Measurements from ENCODE around the gene HEXD. TPM values are rescaled to one million over a fixed set of nuclear protein-coding genes. Genes with fewer than 3 reads are reported as not detected.

The HEXD gene
- total RNA-seq, 6 donors from 2014 or later = 33.7 to 250 (median 43.4) TPM

- peaks cover 0 to 17% (median 5%) of the 10 kb centered on the region in 4 donors for H3K36me3 ChIP-seq
- DNase-seq (peak in 1 of 2 donors; percentile 51), ATAC-seq (ENCODE audit: low FRiP score in 2 of 2) (no peak)
- H3K27me3 ChIP-seq = no peaks in the 10 kb centered on the region
- no peak for TF ChIP-seq CTCF (IDR thresholded peaks at IDR 0.05)
- no peak for TF ChIP-seq EP300 (IDR thresholded peaks at IDR 0.05)
- no peak for TF ChIP-seq POLR2A (IDR thresholded peaks at IDR 0.05)
- H3K9me3 ChIP-seq = no peaks in the 10 kb centered on the region
- no peaks in the 10 kb centered on the region for H3K4me1 ChIP-seq
- WGBS, 2 donors = 96 to 100% methylated on average over 3 of the region's 3 CpGs
- H3K27ac ChIP-seq = no peak overlapping the region
- H3K4me3 ChIP-seq = no peak overlapping the region
Observed at GRCh38 chr17:82428546-82428945, 10.4 kb downstream of the HEXD start.

- ATAC-seq (ENCODE audit: low FRiP score in 2 of 2) (peak in 1 of 2 donors; percentile 29), DNase-seq (no peak)
- Histone ChIP-seq H3K27me3 (no peaks in the 10 kb centered on the region), H3K36me3 (peaks cover 0 to 22% (median 6%) of the 10 kb centered on the region in 4 donors), H3K9me3 (no peaks in the 10 kb centered on the region), H3K4me1 (no peaks in the 10 kb centered on the region), H3K27ac (no peak overlapping the region), H3K4me3 (no peak overlapping the region)
- 72 to 84% methylated on average over 7 of the region's 7 CpGs for WGBS, 2 donors
- TF ChIP-seq EP300 (IDR thresholded peaks at IDR 0.05) (no peak), POLR2AphosphoS5 (IDR thresholded peaks at IDR 0.05) (no peak), POLR2A (IDR thresholded peaks at IDR 0.05) (no peak), CTCF (IDR thresholded peaks at IDR 0.05) (no peak)
Observed at GRCh38 chr17:82429824-82430223, 11.7 kb downstream of the HEXD start.

GRCh38 chr17:82432017-82432416 is 13.9 kb downstream of the HEXD start:
- no peaks in the 10 kb centered on the region for H3K4me1 ChIP-seq
- no peak for TF ChIP-seq POLR2AphosphoS5 (IDR thresholded peaks at IDR 0.05)
- TF ChIP-seq EP300 (IDR thresholded peaks at IDR 0.05) = no peak
- TF ChIP-seq POLR2A (IDR thresholded peaks at IDR 0.05) = no peak
- H3K36me3 ChIP-seq = peaks cover 0 to 42% (median 22%) of the 10 kb centered on the region in 4 donors
- no peak for ATAC-seq (ENCODE audit: low FRiP score in 2 of 2)
- 88 to 95% methylated on average over 8 of the region's 8 CpGs for WGBS, 2 donors
- no peaks in the 10 kb centered on the region for H3K27me3 ChIP-seq
- DNase-seq = peak in 1 of 2 donors; percentile 46
- no peak overlapping the region for H3K4me3 ChIP-seq
- no peak overlapping the region for H3K27ac ChIP-seq
- H3K9me3 ChIP-seq = no peaks in the 10 kb centered on the region

- H3K27ac ChIP-seq = no peak overlapping the region
- no peaks in the 10 kb centered on the region for H3K4me1 ChIP-seq
- H3K9me3 ChIP-seq = no peaks in the 10 kb centered on the region
- ATAC-seq (ENCODE audit: low FRiP score in 2 of 2) (no peak), DNase-seq (peak in 1 of 2 donors; percentile 76)
- H3K4me3 ChIP-seq = no peak overlapping the region
- H3K36me3 ChIP-seq = peaks cover 0 to 50% (median 27%) of the 10 kb centered on the region in 4 donors
- H3K27me3 ChIP-seq = no peaks in the 10 kb centered on the region
- TF ChIP-seq CTCF (IDR thresholded peaks at IDR 0.05) (no peak), POLR2AphosphoS5 (IDR thresholded peaks at IDR 0.05) (no peak), EP300 (IDR thresholded peaks at IDR 0.05) (no peak), POLR2A (IDR thresholded peaks at IDR 0.05) (no peak)
- 92 to 93% methylated on average over 12 to 18 of the region's 32 CpGs for WGBS, 2 donors
Observed at GRCh38 chr17:82433560-82434215, 15.5 kb downstream of the HEXD start.

GRCh38 chr17:82434216-82434565 is 16.0 kb downstream of the HEXD start:
- no peak overlapping the region for H3K4me3 ChIP-seq
- DNase-seq (no peak), ATAC-seq (ENCODE audit: low FRiP score in 2 of 2) (no peak)
- H3K9me3 ChIP-seq = no peaks in the 10 kb centered on the region
- no peaks in the 10 kb centered on the region for H3K4me1 ChIP-seq
- no peaks in the 10 kb centered on the region for H3K27me3 ChIP-seq
- no peak for TF ChIP-seq CTCF (IDR thresholded peaks at IDR 0.05)
- no peak for TF ChIP-seq EP300 (IDR thresholded peaks at IDR 0.05)
- no peak for TF ChIP-seq POLR2A (IDR thresholded peaks at IDR 0.05)
- TF ChIP-seq POLR2AphosphoS5 (IDR thresholded peaks at IDR 0.05) = no peak
- WGBS, 2 donors = 20 to 56% methylated on average over 3 of the region's 3 CpGs
- H3K27ac ChIP-seq = no peak overlapping the region
- peaks cover 0 to 47% (median 28%) of the 10 kb centered on the region in 4 donors for H3K36me3 ChIP-seq

Data from upper lobe of left lung (tissue), 6 donors.